MM.1S (cell line): ENCODE data around the gene HDHD5.

Experiments
- DNase-seq: peaks from one replicate; pipeline ENCODE4 v3.0.0-alpha.2; 2015
- H2AFZ ChIP-seq: fragments of 300-600 bp; sonication (generic); 2 replicates; pipeline ENCODE4 v1.6.0; 2016; ENCODE audit warnings: antibody characterized with exemption, low read length
- H3F3A ChIP-seq: fragments of 300-600 bp; sonication (generic); 2 replicates; pipeline ENCODE4 v1.6.1; 2016; ENCODE audit warnings: mild to moderate bottlenecking, antibody characterized with exemption, low read length, moderate library complexity, mixed read lengths; ENCODE audit not compliant: insufficient read depth
- H3K27ac ChIP-seq: fragments of 300-600 bp; sonication (generic); 2 replicates; pipeline ENCODE4 v1.5.1; 2016; ENCODE audit warnings: mild to moderate bottlenecking, low read length
- H3K27me3 ChIP-seq: fragments of 300-600 bp; sonication (generic); replicated peaks from 2 replicates; pipeline ENCODE4 v1.6.0; 2016; ENCODE audit warnings: low read length; ENCODE audit not compliant: insufficient read depth
- H3K36me3 ChIP-seq: fragments of 300-600 bp; sonication (generic); replicated peaks from 2 replicates; pipeline ENCODE4 v1.6.1; 2016; ENCODE audit warnings: mild to moderate bottlenecking, low read length, mixed read lengths; ENCODE audit not compliant: insufficient read depth
- H3K4me1 ChIP-seq: fragments of 300-600 bp; sonication (generic); 2 replicates; pipeline ENCODE4 v1.6.1; 2016; ENCODE audit warnings: low read length, mixed read lengths
- H3K4me2 ChIP-seq: fragments of 300-600 bp; sonication (generic); 2 replicates; pipeline ENCODE4 v1.6.0; 2016; ENCODE audit warnings: low read depth, low read length
- H3K4me3 ChIP-seq: fragments of 300-600 bp; sonication (generic); 2 replicates; pipeline ENCODE4 v1.5.1; 2016; ENCODE audit warnings: low read length, mixed read lengths
- H3K79me2 ChIP-seq: fragments of 300-600 bp; sonication (generic); 2 replicates; pipeline ENCODE4 v1.6.1; 2016; ENCODE audit warnings: mixed run types, low read length, mixed read lengths
- H3K9ac ChIP-seq: fragments of 300-600 bp; sonication (generic); 2 replicates; pipeline ENCODE4 v1.6.1; 2016; ENCODE audit warnings: low read length, mixed read lengths
- H3K9me2 ChIP-seq: fragments of 300-600 bp; sonication (generic); replicated peaks from 2 replicates; pipeline ENCODE4 v1.6.1; 2016; ENCODE audit warnings: mild to moderate bottlenecking, low read length, mixed read lengths; ENCODE audit not compliant: insufficient read depth
- H3K9me3 ChIP-seq: fragments of 300-600 bp; sonication (generic); replicated peaks from 2 replicates; pipeline ENCODE4 v1.6.1; 2016; ENCODE audit warnings: mild to moderate bottlenecking, low read length, mixed read lengths; ENCODE audit not compliant: insufficient read depth
- H4K20me1 ChIP-seq: fragments of 300-600 bp; sonication (generic); 2 replicates; pipeline ENCODE4 v1.6.1; 2016; ENCODE audit warnings: mild to moderate bottlenecking, low read length, moderate library complexity, mixed read lengths; ENCODE audit not compliant: insufficient read depth
- EZH2 ChIP-seq: fragments of 300-600 bp; sonication (generic); optimal IDR thresholded peaks from 2 replicates; pipeline ENCODE3; 2017; ENCODE audit warnings: low read depth, mild to moderate bottlenecking, antibody characterized with exemption, low read length, mixed read lengths
- EZH2phosphoT487 ChIP-seq: fragments of 300-600 bp; sonication (generic); IDR thresholded peaks from 2 replicates; pipeline ENCODE4 v1.6.1; 2018; ENCODE audit warnings: antibody characterized with exemption, low read length
- TF ChIP-seq, protein P1 (sequence below): fragments of 300-600 bp; sonication (generic); IDR thresholded peaks from 2 replicates; pipeline ENCODE4 v1.5.1; 2016; ENCODE audit warnings: antibody characterized with exemption, low read length, mixed read lengths

Gene HDHD5

GRCh38 chr22:17110791-17111550, 48.1 kb downstream of the HDHD5 start:
- Histone ChIP-seq H4K20me1 (no peaks in the 10 kb centered on the region), H3K9ac (no peak overlapping the region), H3K27ac (no peak overlapping the region), H3K27me3 (no peaks in the 10 kb centered on the region), H3K79me2 (no peaks in the 10 kb centered on the region), H3F3A (0 out of 2 replicates have a peak, but pooled peaks cover 4% of the 10 kb centered on the region), H3K4me2 (no peak overlapping the region), H3K9me2 (no peaks in the 10 kb centered on the region), H3K9me3 (no peaks in the 10 kb centered on the region), H3K4me1 (peaks cover under 1% of the 10 kb centered on the region; the same call in 1 of the 2 replicates), H2AFZ (no peak overlapping the region), H3K4me3 (no peak overlapping the region), H3K36me3 (no peaks in the 10 kb centered on the region)
- TF ChIP-seq EZH2 (no peak), EZH2phosphoT487 (no peak)
- TF ChIP-seq, protein P1, sequence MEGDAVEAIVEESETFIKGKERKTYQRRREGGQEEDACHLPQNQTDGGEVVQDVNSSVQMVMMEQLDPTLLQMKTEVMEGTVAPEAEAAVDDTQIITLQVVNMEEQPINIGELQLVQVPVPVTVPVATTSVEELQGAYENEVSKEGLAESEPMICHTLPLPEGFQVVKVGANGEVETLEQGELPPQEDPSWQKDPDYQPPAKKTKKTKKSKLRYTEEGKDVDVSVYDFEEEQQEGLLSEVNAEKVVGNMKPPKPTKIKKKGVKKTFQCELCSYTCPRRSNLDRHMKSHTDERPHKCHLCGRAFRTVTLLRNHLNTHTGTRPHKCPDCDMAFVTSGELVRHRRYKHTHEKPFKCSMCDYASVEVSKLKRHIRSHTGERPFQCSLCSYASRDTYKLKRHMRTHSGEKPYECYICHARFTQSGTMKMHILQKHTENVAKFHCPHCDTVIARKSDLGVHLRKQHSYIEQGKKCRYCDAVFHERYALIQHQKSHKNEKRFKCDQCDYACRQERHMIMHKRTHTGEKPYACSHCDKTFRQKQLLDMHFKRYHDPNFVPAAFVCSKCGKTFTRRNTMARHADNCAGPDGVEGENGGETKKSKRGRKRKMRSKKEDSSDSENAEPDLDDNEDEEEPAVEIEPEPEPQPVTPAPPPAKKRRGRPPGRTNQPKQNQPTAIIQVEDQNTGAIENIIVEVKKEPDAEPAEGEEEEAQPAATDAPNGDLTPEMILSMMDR = no peak
- no peak for DNase-seq

- H3K4me1 ChIP-seq = no peaks in the 10 kb centered on the region
- no peak for DNase-seq
- H3K27ac ChIP-seq = no peak overlapping the region
- no peak overlapping the region for H3K9ac ChIP-seq
- no peaks in the 10 kb centered on the region for H3K27me3 ChIP-seq
- no peak overlapping the region for H3K4me3 ChIP-seq
- H3F3A ChIP-seq = 0 out of 2 replicates have a peak, but pooled peaks cover 4% of the 10 kb centered on the region
- H3K36me3 ChIP-seq = no peaks in the 10 kb centered on the region
- no peak overlapping the region for H2AFZ ChIP-seq
- H3K9me2 ChIP-seq = no peaks in the 10 kb centered on the region
- H3K9me3 ChIP-seq = no peaks in the 10 kb centered on the region
- TF ChIP-seq, protein P1 = no peak
- TF ChIP-seq EZH2phosphoT487 (no peak), EZH2 (no peak)
- H3K79me2 ChIP-seq = no peaks in the 10 kb centered on the region
- no peaks in the 10 kb centered on the region for H4K20me1 ChIP-seq
- H3K4me2 ChIP-seq = no peak overlapping the region
Observed at GRCh38 chr22:17109976-17110375, 49.1 kb downstream of the HDHD5 start.

DNA sequence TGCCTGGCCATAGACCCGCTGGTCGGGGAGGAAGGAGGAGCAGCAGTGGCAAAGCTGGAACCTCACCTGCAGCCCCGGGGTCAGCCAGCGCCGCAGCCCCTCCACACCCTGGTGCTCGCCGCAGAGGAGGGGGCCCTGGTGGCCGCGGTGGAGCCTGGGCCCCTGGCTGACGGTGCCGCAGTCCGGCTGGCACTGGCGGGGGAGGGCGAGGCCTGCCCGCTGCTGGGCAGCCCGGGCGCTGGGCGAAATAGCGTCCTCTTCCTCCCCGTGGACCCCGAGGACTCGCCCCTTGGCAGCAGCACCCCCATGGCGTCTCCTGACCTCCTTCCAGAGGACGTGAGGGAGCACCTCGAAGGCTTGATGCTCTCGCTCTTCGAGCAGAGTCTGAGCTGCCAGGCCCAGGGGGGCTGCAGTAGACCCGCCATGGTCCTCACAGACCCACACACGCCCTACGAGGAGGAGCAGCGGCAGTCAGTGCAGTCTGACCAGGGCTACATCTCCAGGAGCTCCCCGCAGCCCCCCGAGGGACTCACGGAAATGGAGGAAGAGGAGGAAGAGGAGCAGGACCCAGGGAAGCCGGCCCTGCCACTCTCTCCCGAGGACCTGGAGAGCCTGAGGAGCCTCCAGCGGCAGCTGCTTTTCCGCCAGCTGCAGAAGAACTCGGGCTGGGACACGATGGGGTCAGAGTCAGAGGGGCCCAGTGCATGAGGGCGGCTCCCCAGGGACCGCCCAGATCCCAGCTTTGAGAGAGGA, 49.8 kb downstream of the HDHD5 start:
- H3K27me3 ChIP-seq = no peaks in the 10 kb centered on the region
- H3K4me2 ChIP-seq = no peak overlapping the region
- H3K4me1 ChIP-seq = no peaks in the 10 kb centered on the region
- no peaks in the 10 kb centered on the region for H4K20me1 ChIP-seq
- H3K79me2 ChIP-seq = no peaks in the 10 kb centered on the region
- TF ChIP-seq, protein P1 = no peak
- TF ChIP-seq EZH2phosphoT487 (no peak), EZH2 (no peak)
- H3K9me2 ChIP-seq = no peaks in the 10 kb centered on the region
- no peaks in the 10 kb centered on the region for H3K9me3 ChIP-seq
- no peak overlapping the region for H3K9ac ChIP-seq
- no peaks in the 10 kb centered on the region for H3K36me3 ChIP-seq
- 0 out of 2 replicates have a peak, but pooled peaks cover 4% of the 10 kb centered on the region for H3F3A ChIP-seq
- no peak overlapping the region for H3K27ac ChIP-seq
- DNase-seq = no peak
- H3K4me3 ChIP-seq = no peak overlapping the region
- H2AFZ ChIP-seq = no peak overlapping the region
